ENCODE data around the gene MPST.
"Not testable (repeated sequence)": the region's sequence is repeated elsewhere in the genome, so short reads cannot be mapped to it uniquely, and the experiment has no call there.

MPST gene

GRCh38 chr22:37019309-37020191 lies at the start of gene MPST, which contains the start of gene TST:
TSS of gene MPST (plus strand) at chr22:37019742. CDS start at chr22:37019837, 95 bp downstream.
TSS of gene TST (minus strand) at chr22:37019447. CDS start at chr22:37018732, 715 bp downstream.
- peak; percentile 18 for DNase-seq

GRCh38 chr22:36971341-36972125 lies 48.0 kb upstream of the MPST start:
- no peak for DNase-seq

- no peak for DNase-seq
Observed at GRCh38 chr22:36976606-36977005, 42.9 kb upstream of the MPST start.

- DNase-seq = peak; percentile 85
Observed at GRCh38 chr22:36977401-36977861, 42.1 kb upstream of the MPST start.

- peak; percentile 89 for DNase-seq
Observed at GRCh38 chr22:36977947-36978660, 41.4 kb upstream of the MPST start.

GRCh38 chr22:36979016-36979910 lies 40.3 kb upstream of the MPST start:
- no peak for DNase-seq

- DNase-seq = no peak
Observed at GRCh38 chr22:36981247-36981775, 38.2 kb upstream of the MPST start.

- no peak for DNase-seq
Observed at GRCh38 chr22:36982136-36982535, 37.4 kb upstream of the MPST start.

GRCh38 chr22:36985211-36985889 lies 34.2 kb upstream of the MPST start:
- no peak for DNase-seq

- DNase-seq = peak; percentile 71
Observed at GRCh38 chr22:36986242-36986821, 33.2 kb upstream of the MPST start.

- DNase-seq = no peak
Observed at GRCh38 chr22:36988075-36988832, 31.3 kb upstream of the MPST start.

- DNase-seq = not testable (repeated sequence)
Observed at GRCh38 chr22:36989012-36989411, 30.5 kb upstream of the MPST start.

GRCh38 chr22:36990457-36990856 lies 29.1 kb upstream of the MPST start:
- DNase-seq = no peak

- DNase-seq = no peak
Observed at GRCh38 chr22:36991206-36991605, 28.3 kb upstream of the MPST start.

GRCh38 chr22:36997746-36998145 lies 21.8 kb upstream of the MPST start:
- no peak for DNase-seq

GRCh38 chr22:36998620-36999351 lies 20.8 kb upstream of the MPST start:
- DNase-seq = peak; percentile 32

GRCh38 chr22:36999463-36999862 lies 20.1 kb upstream of the MPST start:
- no peak for DNase-seq

- no peak for DNase-seq
Observed at GRCh38 chr22:37000676-37001534, 18.6 kb upstream of the MPST start.
